ENCODE measurements around the gene ANOS1. TPM values are rescaled to one million over a fixed set of nuclear protein-coding genes. Genes with fewer than 3 reads are reported as not detected.

The ANOS1 gene
- total RNA-seq, 1 experiment from 2014 or later = 54.9 TPM

GRCh38 chrX:8711401-8711800 is 20.5 kb downstream of the ANOS1 start:
- Mint-ChIP-seq H3K36me3 (ENCODE audit: insufficient read depth in 1 of 3, low read depth in 3 of 3) (peaks cover 24 to 39% (median 26%) of the 10 kb centered on the region in 3 experiments), H3K27me3 (ENCODE audit: low read depth) (no peaks in the 10 kb centered on the region), H3K4me3 (no peak overlapping the region), H3K4me1 (peaks cover 50 to 58% of the 10 kb centered on the region in 2 experiments), H3K9me3 (peaks cover 2 to 5% of the 10 kb centered on the region in 2 experiments; a peak in 3 of 5 replicates), H3K27ac (no peak overlapping the region)
- H3K4ac ChIP-seq (ENCODE audit: low read depth, low read length) = no peak overlapping the region
- no peak overlapping the region for H3K23ac ChIP-seq (ENCODE audit: insufficient read length, low read depth, low read length)
- H3K4me2 ChIP-seq (ENCODE audit: insufficient read depth, insufficient read length, low read length) = no peak overlapping the region
- no peak overlapping the region for H3K27ac ChIP-seq (ENCODE audit: insufficient read length, low read depth, low read length)
- H4K20me1 ChIP-seq (ENCODE audit: control insufficient read depth, insufficient read depth, insufficient read length) = no peaks in the 10 kb centered on the region
- H2BK12ac ChIP-seq (ENCODE audit: insufficient read length, low read depth, low read length) = no peak overlapping the region
- no peaks in the 10 kb centered on the region for H3K9me3 ChIP-seq (ENCODE audit: control insufficient read depth, low read depth, low read length)
- H3T11ph ChIP-seq (ENCODE audit: low read length) = no peak overlapping the region
- H3K14ac ChIP-seq (ENCODE audit: insufficient read depth, low read length) = no peak overlapping the region
- peaks cover 6% of the 10 kb centered on the region for H3K79me1 ChIP-seq (ENCODE audit: insufficient read depth, low read depth, low read length, poor library complexity, severe bottlenecking)
- H2AFZ ChIP-seq (ENCODE audit: low read length) = no peak overlapping the region
- H2BK5ac ChIP-seq (ENCODE audit: insufficient read length, low read length) = no peak overlapping the region
- WGBS (ENCODE audit: extremely low coverage, insufficient read length, low lambda C conversion rate) = no CpG with 5 or more reads among the region's 2 CpGs
- no peak overlapping the region for H4K8ac ChIP-seq (replicated peaks; ENCODE audit: insufficient read length, low read depth, low read length)
- no peak overlapping the region for H2AK5ac ChIP-seq (ENCODE audit: insufficient read length, low read length)
- no peak for DNase-seq
- TF ChIP-seq CTCF (conservative IDR thresholded peaks at IDR 0.05) = no peak
- H4K91ac ChIP-seq (ENCODE audit: insufficient read length, low read depth, low read length) = no peak overlapping the region
- no peak overlapping the region for H2BK20ac ChIP-seq (ENCODE audit: low read depth, low read length, poor library complexity, severe bottlenecking)
- H3K79me2 ChIP-seq (ENCODE audit: insufficient read depth, low read length) = peaks cover 64% of the 10 kb centered on the region; the same call in 1 of the 2 replicates
- no peaks in the 10 kb centered on the region for H3K27me3 ChIP-seq (ENCODE audit: insufficient read depth, low read length)
- H3K56ac ChIP-seq (ENCODE audit: insufficient read length, low read depth, low read length) = no peak overlapping the region
- H4K5ac ChIP-seq (ENCODE audit: insufficient read length, low read depth, low read length) = no peak overlapping the region
- H3K18ac ChIP-seq (ENCODE audit: insufficient read length, low read depth, low read length) = no peak overlapping the region
- H3K9ac ChIP-seq (ENCODE audit: extremely low read depth, insufficient read length, low read length) = no peak overlapping the region
- H2BK120ac ChIP-seq (ENCODE audit: low read depth, low read length, poor library complexity, severe bottlenecking) = no peak overlapping the region
- H2BK15ac ChIP-seq (ENCODE audit: low read depth, low read length) = no peak overlapping the region
- H3K4me1 ChIP-seq (ENCODE audit: insufficient read depth, low read length) = peaks cover 9% of the 10 kb centered on the region; the same call in 1 of the 2 replicates
- no peaks in the 10 kb centered on the region for H3K23me2 ChIP-seq (ENCODE audit: insufficient read length, low read depth, low read length, poor library complexity, severe bottlenecking)
